Pancreas (tissue), 10 donors: ENCODE results near the gene UGT1A8. TPM values are rescaled to one million over a fixed set of nuclear protein-coding genes. Genes with fewer than 3 reads are reported as not detected.
"Not testable (repeated sequence)": the region's sequence is repeated elsewhere in the genome, so short reads cannot be mapped to it uniquely, and the experiment has no call there.

Experiments
- ATAC-seq, 4 donors: fragments of 200-7000 bp; cut with Tn5 transposase; one replicate each; pipeline versions ENCODE4 v1.8.0 to v1.9.1; 2020; ENCODE audit warnings: mild to moderate bottlenecking in 4 of 4, moderate library complexity in 4 of 4
- DNase-seq, 6 donors: peaks; one replicate each; pipeline ENCODE4 v3.0.0-alpha.2; 2020
- FAIRE-seq: peaks from 2 replicates; lab custom pipeline; 2012; peaks lifted over from hg19 to GRCh38; lab: Jason Lieb, UNC
- H3K27ac ChIP-seq, 4 donors: fragments of 200-600 bp; sonication (generic); 1 replicate in 3 of 4; 2 replicates in 1 of 4; pipeline versions ENCODE4 v1.5.0 to v1.8.0; 2020
- H3K27me3 ChIP-seq, 4 donors: fragments of 200-600 bp; one replicate each; pipeline ENCODE4 v1.8.0; 2021
- H3K36me3 ChIP-seq, 3 donors: fragments of 200-600 bp; sonication (generic) in 1 of 3; one replicate each; pipeline versions ENCODE4 v1.5.0 to v1.8.0; 2020 to 2021
- H3K4me1 ChIP-seq, 3 donors: fragments of 200-600 bp; one replicate each; pipeline ENCODE4 v1.8.0; 2021
- H3K4me3 ChIP-seq, 4 donors: fragments of 200-600 bp; sonication (generic) in 2 of 4; one replicate each; pipeline versions ENCODE4 v1.5.0 to v1.8.0; 2020 to 2021
- H3K9me3 ChIP-seq, 4 donors: fragments of 200-600 bp; one replicate each; pipeline ENCODE4 v1.8.0; 2021
- WGBS, 2 donors: extraction: QIAGEN DNeasy Blood & Tissue Kit; methylation state at CpG; one replicate each; pipeline ENCODE4 v1.1.7; 2013; 5-methylcytosine and 5-hydroxymethylcytosine counted together
- intact Hi-C, 3 donors: fragments of 100-400 bp; cut with DNase I; formaldehyde crosslinking; loops; one replicate each; pipeline versions ENCODE4 v1.11.1 to v1.14.2; 2022
- polyA plus RNA-seq, 2 donors: library from polyadenylated mRNA; stranded (reverse); fragments of 200-250 nt; gene quantifications; one replicate each; pipeline ENCODE4 v1.2.3, GENCODE V29; 2013
- total RNA-seq, 6 donors: library from RNA; stranded (reverse); fragmentation: NEBNext Ultra II Directional in 4 of 6; extraction: Animal tissue kit (Norgen Biotek cat#: 25700) in 4 of 6; gene quantifications; one replicate each; pipeline versions ENCODE4 v1.2.1 to v1.2.4, GENCODE V29; 2021 to 2023
- TF ChIP-seq, protein P1 (sequence below), 4 donors: fragments of 200-600 bp; sonication (generic) in 3 of 4; IDR thresholded peaks; one replicate each; pipeline versions ENCODE4 v1.5.0 to v1.8.0; 2021; ENCODE audit warnings: antibody characterized with exemption in 4 of 4
- donor health status: healthy with polysubstance abuse.
- donor health status: DM: no; HTN: no; CAD: no; lungs with moderate emphysema.
- donor health status: DM: no; HTN: no; CAD: no.
- donor health status: control.
- donor health status: control.
- donor health status: Bipolar disorder and iron deficiency.
- donor health status: DM: yes; HTN: yes; CAD: no.
- donor health status: DM: no; HTN: no; CAD: no.
- donor health status: DM: no; HTN: no; CAD: no.
- donor health status: DM: yes; HTN: yes; CAD: no.

Gene UGT1A8
- total and polyA plus RNA-seq, 8 donors: 0.12 TPM; not detected in 7

DNA sequence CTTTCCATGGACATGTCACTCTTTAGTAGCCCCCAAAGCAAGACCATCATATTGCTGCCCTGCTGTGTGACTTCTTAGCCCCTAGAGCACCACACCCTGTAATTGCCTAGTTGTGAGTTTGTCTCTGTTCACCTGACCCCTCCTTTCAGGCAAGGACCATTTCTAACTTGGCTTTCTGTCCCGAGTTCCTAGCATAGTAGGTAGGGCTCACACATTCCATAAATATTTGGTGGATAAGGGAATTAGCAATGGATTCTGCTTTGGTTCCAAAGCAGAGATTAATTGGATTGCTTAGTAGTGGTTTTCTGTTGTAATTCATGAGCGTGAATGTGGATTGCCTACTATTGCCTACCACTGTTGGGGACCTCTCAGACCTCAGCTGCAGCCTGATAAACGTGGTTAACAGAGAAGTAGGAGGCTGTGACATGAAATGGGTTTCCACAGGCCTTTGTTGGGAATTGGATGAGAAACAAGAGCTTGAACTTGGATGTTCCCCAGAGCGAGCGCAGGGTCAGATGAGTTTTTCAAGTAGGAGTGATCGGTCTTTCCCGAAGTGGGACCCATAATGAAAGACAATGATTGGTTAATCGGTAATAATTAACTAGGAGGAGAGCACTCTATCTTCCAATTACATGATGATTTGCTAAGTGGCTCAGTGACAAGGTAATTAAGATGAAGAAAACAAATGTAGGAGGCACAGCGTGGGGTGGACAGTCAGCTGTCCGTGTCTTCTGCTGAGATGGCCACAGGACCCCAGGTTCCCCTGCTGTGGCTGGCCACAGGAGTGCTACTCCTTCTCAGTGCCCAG, 129.2 kb downstream of the UGT1A8 start:
- FAIRE-seq (no peak), DNase-seq (no peak), ATAC-seq (peak in 3 of 4 donors; percentile 38 to 79 (median 63))
- no peaks in the 10 kb centered on the region for H3K9me3 ChIP-seq
- H3K36me3 ChIP-seq: no peaks in the 10 kb centered on the region
- no peak overlapping the region for H3K27ac ChIP-seq
- intact Hi-C loops: no loop called here
- TF ChIP-seq, protein P1, sequence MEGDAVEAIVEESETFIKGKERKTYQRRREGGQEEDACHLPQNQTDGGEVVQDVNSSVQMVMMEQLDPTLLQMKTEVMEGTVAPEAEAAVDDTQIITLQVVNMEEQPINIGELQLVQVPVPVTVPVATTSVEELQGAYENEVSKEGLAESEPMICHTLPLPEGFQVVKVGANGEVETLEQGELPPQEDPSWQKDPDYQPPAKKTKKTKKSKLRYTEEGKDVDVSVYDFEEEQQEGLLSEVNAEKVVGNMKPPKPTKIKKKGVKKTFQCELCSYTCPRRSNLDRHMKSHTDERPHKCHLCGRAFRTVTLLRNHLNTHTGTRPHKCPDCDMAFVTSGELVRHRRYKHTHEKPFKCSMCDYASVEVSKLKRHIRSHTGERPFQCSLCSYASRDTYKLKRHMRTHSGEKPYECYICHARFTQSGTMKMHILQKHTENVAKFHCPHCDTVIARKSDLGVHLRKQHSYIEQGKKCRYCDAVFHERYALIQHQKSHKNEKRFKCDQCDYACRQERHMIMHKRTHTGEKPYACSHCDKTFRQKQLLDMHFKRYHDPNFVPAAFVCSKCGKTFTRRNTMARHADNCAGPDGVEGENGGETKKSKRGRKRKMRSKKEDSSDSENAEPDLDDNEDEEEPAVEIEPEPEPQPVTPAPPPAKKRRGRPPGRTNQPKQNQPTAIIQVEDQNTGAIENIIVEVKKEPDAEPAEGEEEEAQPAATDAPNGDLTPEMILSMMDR (IDR thresholded peaks at IDR 0.05): no peak
- no peaks in the 10 kb centered on the region for H3K27me3 ChIP-seq
- H3K4me1 ChIP-seq: no peaks in the 10 kb centered on the region
- WGBS, 2 donors: 50 to 56% methylated on average over 10 of the region's 10 CpGs
- no peak overlapping the region for H3K4me3 ChIP-seq

DNA sequence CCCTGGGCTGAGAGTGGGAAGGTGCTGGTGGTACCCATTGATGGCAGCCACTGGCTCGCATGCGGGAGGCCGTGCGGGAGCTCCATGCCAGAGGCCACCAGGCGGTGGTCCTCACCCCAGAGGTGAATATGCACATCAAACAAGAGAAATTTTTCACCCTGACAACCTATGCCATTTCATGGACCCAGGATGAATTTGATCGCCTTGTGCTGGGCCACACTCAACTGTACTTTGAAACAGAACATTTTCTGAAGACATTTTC, 129.8 kb downstream of the UGT1A8 start:
- DNase-seq: no peak
- TF ChIP-seq, protein P1 (IDR thresholded peaks at IDR 0.05): no peak
- intact Hi-C loops: no loop called here
- no peak overlapping the region for H3K4me3 ChIP-seq
- no peak for ATAC-seq
- H3K4me1 ChIP-seq: no peaks in the 10 kb centered on the region
- no peak overlapping the region for H3K27ac ChIP-seq
- no peak for FAIRE-seq
- WGBS, 2 donors: 87 to 89% methylated on average over 6 of the region's 6 CpGs
- H3K9me3 ChIP-seq: no peaks in the 10 kb centered on the region
- no peaks in the 10 kb centered on the region for H3K27me3 ChIP-seq
- H3K36me3 ChIP-seq: no peaks in the 10 kb centered on the region

DNA sequence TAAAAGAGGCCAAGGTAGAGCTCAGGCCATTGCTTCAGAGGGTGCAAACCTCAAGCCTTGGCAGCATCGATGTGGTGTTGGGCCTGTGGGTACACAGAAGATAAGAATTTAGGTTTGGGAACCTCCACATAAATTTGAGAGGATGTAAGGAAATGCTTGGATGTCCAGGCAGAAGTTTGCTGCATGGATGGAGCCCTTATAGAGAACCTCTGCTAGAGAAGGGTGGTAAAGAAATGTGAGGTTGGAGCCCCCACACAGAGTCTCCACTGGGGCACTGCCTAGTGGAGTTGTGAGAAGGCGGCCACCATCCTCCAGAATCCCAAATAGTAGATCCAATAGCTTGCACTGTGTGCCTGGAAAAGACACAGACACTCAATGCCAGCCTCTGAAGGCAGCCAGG, 133.3 kb downstream of the UGT1A8 start:
- H3K4me1 ChIP-seq, FAIRE-seq, H3K27me3 ChIP-seq, H3K9me3 ChIP-seq, ATAC-seq, H3K4me3 ChIP-seq, DNase-seq, H3K27ac ChIP-seq, intact Hi-C loops, H3K36me3 ChIP-seq: not testable (repeated sequence)
- 79 to 86% methylated on average over 2 of the region's 2 CpGs for WGBS, 2 donors

DNA sequence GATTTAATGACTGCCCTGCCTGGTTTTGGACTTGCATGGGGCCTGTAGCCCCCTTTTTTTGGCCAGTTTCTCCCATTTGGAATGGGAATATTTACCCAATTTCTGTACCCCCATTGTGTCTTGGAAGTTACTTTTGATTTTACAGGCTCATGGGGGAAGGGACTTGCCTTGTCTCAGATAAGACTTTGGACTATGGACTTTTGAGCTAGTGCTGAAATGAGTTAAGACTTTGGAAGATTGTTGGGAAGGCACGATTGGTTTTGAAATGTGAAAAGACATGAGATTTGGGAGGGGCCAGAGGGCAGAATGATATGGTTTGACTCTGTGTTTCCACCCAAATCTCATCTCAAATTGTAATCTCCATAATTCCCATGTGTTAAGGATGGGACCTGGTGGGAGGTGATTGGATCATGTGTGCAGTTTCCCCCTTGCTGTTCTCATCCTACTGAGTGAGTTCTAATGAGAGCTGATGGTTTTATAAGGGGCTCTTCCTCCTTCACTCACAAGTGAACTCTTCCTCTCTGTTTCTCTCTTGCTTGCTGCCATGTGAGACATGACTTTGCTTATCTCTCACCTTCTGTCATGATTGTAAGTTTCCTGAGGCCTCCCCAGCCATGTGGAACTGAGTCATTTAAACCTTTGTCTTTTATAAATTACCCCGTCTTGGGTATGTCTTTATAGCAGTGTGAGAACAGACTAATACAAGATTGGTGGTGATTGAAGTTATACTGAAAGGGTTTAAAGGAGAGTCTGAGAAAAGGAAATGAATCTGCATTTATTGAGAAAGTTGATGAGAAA, 134.0 kb downstream of the UGT1A8 start:
- not testable (repeated sequence) for ATAC-seq

DNA sequence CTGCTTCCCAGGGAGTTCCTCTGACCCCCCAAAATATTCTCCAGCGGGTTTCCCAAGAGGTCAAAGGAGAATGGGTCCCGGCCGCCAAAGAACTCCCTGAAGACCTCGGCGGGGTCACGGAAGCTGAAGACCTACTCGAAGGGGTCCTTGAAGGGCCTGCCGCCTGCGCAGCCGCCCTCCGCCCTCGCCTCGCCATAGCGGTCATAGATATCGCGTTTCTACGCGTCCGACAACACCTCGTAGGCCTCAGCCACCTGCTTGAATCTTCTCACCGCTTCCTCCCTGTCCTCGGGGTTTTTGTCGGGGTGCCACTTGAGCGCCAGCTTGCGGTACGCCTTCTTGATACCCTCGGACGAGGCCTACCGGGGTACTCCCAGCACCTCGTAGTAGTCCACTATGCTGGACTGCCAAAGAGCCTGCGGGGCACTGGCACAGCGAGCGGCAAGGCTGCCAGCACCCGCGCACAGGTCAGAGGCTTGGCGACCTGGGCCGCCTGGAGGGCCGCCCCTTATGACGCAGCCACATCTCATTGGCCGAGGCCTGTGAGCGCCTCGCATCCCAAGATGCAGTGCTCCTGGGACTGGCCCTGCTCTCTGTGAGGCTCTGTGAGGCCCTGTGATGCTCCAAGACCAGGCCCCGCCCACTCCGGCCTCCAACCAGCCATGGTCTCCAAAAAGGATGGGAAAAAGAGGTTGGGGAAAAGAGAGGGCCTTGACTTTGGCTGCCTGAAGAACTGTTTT, 137.6 kb downstream of the UGT1A8 start:
- H3K9me3 ChIP-seq: no peaks in the 10 kb centered on the region
- intact Hi-C loops: no loop called here
- H3K36me3 ChIP-seq: no peaks in the 10 kb centered on the region
- FAIRE-seq (no peak), ATAC-seq (no peak), DNase-seq (no peak)
- H3K4me1 ChIP-seq: no peaks in the 10 kb centered on the region
- 87 to 90% methylated on average over 42 to 44 of the region's 44 CpGs for WGBS, 2 donors
- TF ChIP-seq, protein P1 (IDR thresholded peaks at IDR 0.05): no peak
- H3K4me3 ChIP-seq: no peak overlapping the region
- H3K27ac ChIP-seq: no peak overlapping the region
- H3K27me3 ChIP-seq: no peaks in the 10 kb centered on the region

More for the DNA sequence above, 134.0 kb downstream of the UGT1A8 start:
- H3K4me3 ChIP-seq, H3K36me3 ChIP-seq, FAIRE-seq, H3K4me1 ChIP-seq, intact Hi-C loops, H3K27me3 ChIP-seq, H3K27ac ChIP-seq, H3K9me3 ChIP-seq, DNase-seq: not testable (repeated sequence)
- 53 to 57% methylated on average over 2 of the region's 2 CpGs for WGBS, 2 donors
